Stomach (tissue), 4 donors: ENCODE data around the gene SLC22A5.

Experiments used
- EP300 ChIP-seq: sonication (generic); formaldehyde crosslinking; IDR thresholded peaks from one replicate; pipeline ENCODE4 v1.6.1; 2017; ENCODE audit warnings: antibody characterized with exemption
- POLR2A ChIP-seq, 4 donors: fragments of 450-650 bp; IDR thresholded peaks; one replicate each; pipeline ENCODE4 v1.6.1; 2016; ENCODE audit warnings: antibody characterized with exemption in 4 of 4, control low read depth in 2 of 4, mild to moderate bottlenecking in 1 of 4, moderate library complexity in 1 of 4
- POLR2AphosphoS5 ChIP-seq, 3 donors: sonication (generic); formaldehyde crosslinking; IDR thresholded peaks; one replicate each; pipeline ENCODE4 v1.6.1; 2016; ENCODE audit warnings: antibody characterized with exemption in 3 of 3
- TF ChIP-seq, protein P1 (sequence below), 7 experiments: fragments of 450-650 bp in 4 of 7; fragments of 200-600 bp in 3 of 7; sonication (generic) in 3 of 7; IDR thresholded peaks; one replicate each; pipeline ENCODE4 v1.5.1; 2016 to 2019; ENCODE audit warnings: antibody characterized with exemption in 7 of 7, control low read depth in 2 of 7, mild to moderate bottlenecking in 1 of 7

DNA sequence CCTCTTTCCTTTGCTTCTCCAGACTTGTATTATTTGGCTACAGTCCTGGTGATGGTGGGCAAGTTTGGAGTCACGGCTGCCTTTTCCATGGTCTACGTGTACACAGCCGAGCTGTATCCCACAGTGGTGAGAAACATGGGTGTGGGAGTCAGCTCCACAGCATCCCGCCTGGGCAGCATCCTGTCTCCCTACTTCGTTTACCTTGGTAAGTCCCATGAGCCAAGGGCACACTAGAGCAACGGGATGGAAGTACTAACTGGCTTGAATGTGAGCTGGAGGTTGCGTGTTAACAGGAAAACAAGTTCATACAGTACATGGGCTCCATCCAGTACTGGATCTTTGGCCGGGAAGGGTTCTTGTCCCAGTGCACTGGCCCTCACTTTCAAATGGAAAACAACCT is 22.9 kb downstream of the SLC22A5 start:
- TF ChIP-seq POLR2A (IDR thresholded peaks at IDR 0.05) (no peak), POLR2AphosphoS5 (IDR thresholded peaks at IDR 0.05) (no peak), EP300 (no peak)
- TF ChIP-seq, protein P1, sequence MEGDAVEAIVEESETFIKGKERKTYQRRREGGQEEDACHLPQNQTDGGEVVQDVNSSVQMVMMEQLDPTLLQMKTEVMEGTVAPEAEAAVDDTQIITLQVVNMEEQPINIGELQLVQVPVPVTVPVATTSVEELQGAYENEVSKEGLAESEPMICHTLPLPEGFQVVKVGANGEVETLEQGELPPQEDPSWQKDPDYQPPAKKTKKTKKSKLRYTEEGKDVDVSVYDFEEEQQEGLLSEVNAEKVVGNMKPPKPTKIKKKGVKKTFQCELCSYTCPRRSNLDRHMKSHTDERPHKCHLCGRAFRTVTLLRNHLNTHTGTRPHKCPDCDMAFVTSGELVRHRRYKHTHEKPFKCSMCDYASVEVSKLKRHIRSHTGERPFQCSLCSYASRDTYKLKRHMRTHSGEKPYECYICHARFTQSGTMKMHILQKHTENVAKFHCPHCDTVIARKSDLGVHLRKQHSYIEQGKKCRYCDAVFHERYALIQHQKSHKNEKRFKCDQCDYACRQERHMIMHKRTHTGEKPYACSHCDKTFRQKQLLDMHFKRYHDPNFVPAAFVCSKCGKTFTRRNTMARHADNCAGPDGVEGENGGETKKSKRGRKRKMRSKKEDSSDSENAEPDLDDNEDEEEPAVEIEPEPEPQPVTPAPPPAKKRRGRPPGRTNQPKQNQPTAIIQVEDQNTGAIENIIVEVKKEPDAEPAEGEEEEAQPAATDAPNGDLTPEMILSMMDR (IDR thresholded peaks at IDR 0.05): no peak
